ENCODE measurements around the gene ERAP2.

Gene ERAP2

GRCh38 chr5:96896806-96897205 is 20.5 kb downstream of the ERAP2 start:
- Histone ChIP-seq H3K9me3 (ENCODE audit: low read depth, low read length) (no peaks in the 10 kb centered on the region), H3K4me3 (no peak overlapping the region), H3K27ac (no peak overlapping the region), H3K9ac (ENCODE audit: insufficient read length) (no peak overlapping the region), H3K36me3 (ENCODE audit: insufficient read depth, low read length) (no peaks in the 10 kb centered on the region)
- TF ChIP-seq FOXP2 (optimal IDR thresholded peaks at IDR 0.05; ENCODE audit: control extremely low read depth, extremely low read length, insufficient read depth), result no peak
- no peak for TF ChIP-seq POLR2AphosphoS5 (IDR thresholded peaks at IDR 0.05; ENCODE audit: borderline replicate concordance, low read depth, low read length)
- TF ChIP-seq EZH2 (IDR thresholded peaks at IDR 0.05), result no peak
- DNase-seq (ENCODE audit: low read depth, low spot score), result no peak

GRCh38 chr5:96901384-96901783 is 25.1 kb downstream of the ERAP2 start:
- Histone ChIP-seq H3K36me3 (ENCODE audit: insufficient read depth, low read length) (no peaks in the 10 kb centered on the region), H3K9ac (ENCODE audit: insufficient read length) (no peak overlapping the region), H3K9me3 (ENCODE audit: low read depth, low read length) (no peaks in the 10 kb centered on the region), H3K4me3 (no peak overlapping the region), H3K27ac (no peak overlapping the region)
- TF ChIP-seq EZH2 (IDR thresholded peaks at IDR 0.05), result no peak
- no peak for TF ChIP-seq POLR2AphosphoS5 (IDR thresholded peaks at IDR 0.05; ENCODE audit: borderline replicate concordance, low read depth, low read length)
- no peak for TF ChIP-seq FOXP2 (optimal IDR thresholded peaks at IDR 0.05; ENCODE audit: control extremely low read depth, extremely low read length, insufficient read depth)
- no peak for DNase-seq (ENCODE audit: low read depth, low spot score)

- no peaks in the 10 kb centered on the region for H3K9me3 ChIP-seq (ENCODE audit: low read depth, low read length)
- DNase-seq (ENCODE audit: low read depth, low spot score), result no peak
- H3K36me3 ChIP-seq (ENCODE audit: insufficient read depth, low read length), result no peaks in the 10 kb centered on the region
- H3K9ac ChIP-seq (ENCODE audit: insufficient read length), result no peak overlapping the region
- no peak overlapping the region for H3K27ac ChIP-seq
- no peak overlapping the region for H3K4me3 ChIP-seq
- no peak for TF ChIP-seq EZH2 (IDR thresholded peaks at IDR 0.05)
- TF ChIP-seq FOXP2 (optimal IDR thresholded peaks at IDR 0.05; ENCODE audit: control extremely low read depth, extremely low read length, insufficient read depth), result no peak
- TF ChIP-seq POLR2AphosphoS5 (IDR thresholded peaks at IDR 0.05; ENCODE audit: borderline replicate concordance, low read depth, low read length), result no peak
Observed at GRCh38 chr5:96901841-96902240, 25.5 kb downstream of the ERAP2 start.

GRCh38 chr5:96902876-96903275 is 26.6 kb downstream of the ERAP2 start:
- no peaks in the 10 kb centered on the region for H3K9me3 ChIP-seq (ENCODE audit: low read depth, low read length)
- no peaks in the 10 kb centered on the region for H3K36me3 ChIP-seq (ENCODE audit: insufficient read depth, low read length)
- TF ChIP-seq EZH2 (IDR thresholded peaks at IDR 0.05), result no peak
- no peak for TF ChIP-seq POLR2AphosphoS5 (IDR thresholded peaks at IDR 0.05; ENCODE audit: borderline replicate concordance, low read depth, low read length)
- no peak for TF ChIP-seq FOXP2 (optimal IDR thresholded peaks at IDR 0.05; ENCODE audit: control extremely low read depth, extremely low read length, insufficient read depth)
- DNase-seq (ENCODE audit: low read depth, low spot score), result no peak
- no peak overlapping the region for H3K4me3 ChIP-seq
- no peak overlapping the region for H3K27ac ChIP-seq
- no peak overlapping the region for H3K9ac ChIP-seq (ENCODE audit: insufficient read length)

- Histone ChIP-seq H3K4me3 (no peak overlapping the region), H3K36me3 (ENCODE audit: insufficient read depth, low read length) (no peaks in the 10 kb centered on the region), H3K9ac (ENCODE audit: insufficient read length) (no peak overlapping the region), H3K27ac (no peak overlapping the region), H3K9me3 (ENCODE audit: low read depth, low read length) (no peaks in the 10 kb centered on the region)
- TF ChIP-seq POLR2AphosphoS5 (IDR thresholded peaks at IDR 0.05; ENCODE audit: borderline replicate concordance, low read depth, low read length) (no peak), FOXP2 (optimal IDR thresholded peaks at IDR 0.05; ENCODE audit: control extremely low read depth, extremely low read length, insufficient read depth) (no peak), EZH2 (IDR thresholded peaks at IDR 0.05) (no peak)
- no peak for DNase-seq (ENCODE audit: low read depth, low spot score)
Observed at GRCh38 chr5:96903300-96903699, 27.0 kb downstream of the ERAP2 start.

GRCh38 chr5:96904054-96904931 is 28.0 kb downstream of the ERAP2 start:
- no peaks in the 10 kb centered on the region for H3K9me3 ChIP-seq (ENCODE audit: low read depth, low read length)
- no peaks in the 10 kb centered on the region for H3K36me3 ChIP-seq (ENCODE audit: insufficient read depth, low read length)
- H3K9ac ChIP-seq (ENCODE audit: insufficient read length), result no peak overlapping the region
- H3K4me3 ChIP-seq, result no peak overlapping the region
- TF ChIP-seq EZH2 (IDR thresholded peaks at IDR 0.05), result no peak
- TF ChIP-seq FOXP2 (optimal IDR thresholded peaks at IDR 0.05; ENCODE audit: control extremely low read depth, extremely low read length, insufficient read depth), result no peak
- no peak for TF ChIP-seq POLR2AphosphoS5 (IDR thresholded peaks at IDR 0.05; ENCODE audit: borderline replicate concordance, low read depth, low read length)
- no peak overlapping the region for H3K27ac ChIP-seq
- no peak for DNase-seq (ENCODE audit: low read depth, low spot score)

GRCh38 chr5:96905864-96906263 is 29.6 kb downstream of the ERAP2 start:
- no peak for DNase-seq (ENCODE audit: low read depth, low spot score)
- Histone ChIP-seq H3K36me3 (ENCODE audit: insufficient read depth, low read length) (no peaks in the 10 kb centered on the region), H3K27ac (no peak overlapping the region), H3K4me3 (no peak overlapping the region), H3K9me3 (ENCODE audit: low read depth, low read length) (no peaks in the 10 kb centered on the region), H3K9ac (ENCODE audit: insufficient read length) (no peak overlapping the region)
- TF ChIP-seq FOXP2 (optimal IDR thresholded peaks at IDR 0.05; ENCODE audit: control extremely low read depth, extremely low read length, insufficient read depth), result no peak
- TF ChIP-seq EZH2 (IDR thresholded peaks at IDR 0.05), result no peak
- TF ChIP-seq POLR2AphosphoS5 (IDR thresholded peaks at IDR 0.05; ENCODE audit: borderline replicate concordance, low read depth, low read length), result no peak

- DNase-seq (ENCODE audit: low read depth, low spot score), result no peak
- no peak for TF ChIP-seq FOXP2 (optimal IDR thresholded peaks at IDR 0.05; ENCODE audit: control extremely low read depth, extremely low read length, insufficient read depth)
- TF ChIP-seq POLR2AphosphoS5 (IDR thresholded peaks at IDR 0.05; ENCODE audit: borderline replicate concordance, low read depth, low read length), result no peak
- no peak for TF ChIP-seq EZH2 (IDR thresholded peaks at IDR 0.05)
- Histone ChIP-seq H3K36me3 (ENCODE audit: insufficient read depth, low read length) (no peaks in the 10 kb centered on the region), H3K4me3 (no peak overlapping the region), H3K27ac (no peak overlapping the region), H3K9ac (ENCODE audit: insufficient read length) (no peak overlapping the region), H3K9me3 (ENCODE audit: low read depth, low read length) (no peaks in the 10 kb centered on the region)
Observed at GRCh38 chr5:96909003-96909402, 32.7 kb downstream of the ERAP2 start.
